ENCODE results near the gene ADAM19. TPM values are rescaled to one million over a fixed set of nuclear protein-coding genes. Genes with fewer than 3 reads are reported as not detected.

Gene ADAM19
- total and polyA plus RNA-seq, 9 donors: 11.0 to 27.7 (median 20.3) TPM

GRCh38 chr5:157563373-157563928 is 12.1 kb downstream of the ADAM19 start:
- Histone ChIP-seq H3K9me3 (replicated peaks; ENCODE audit: control insufficient read depth, low read depth, low read length) (no peaks in the 10 kb centered on the region), H3K36me3 (ENCODE audit: control insufficient read depth, insufficient read depth, low read length) (peaks cover 7% of the 10 kb centered on the region), H3K27ac (ENCODE audit: low read length) (peak overlapping the region; percentile 79), H3K27me3 (ENCODE audit: control insufficient read depth, insufficient read depth, low read length) (no peaks in the 10 kb centered on the region), H3K4me3 (ENCODE audit: low read length) (no peak overlapping the region), H3K4me1 (ENCODE audit: control insufficient read depth, insufficient read depth, low read length) (peaks cover 58% of the 10 kb centered on the region)
- 30% methylated on average over 8 of the region's 11 CpGs for WGBS (ENCODE audit: insufficient coverage)
- DNase-seq: no peak

- peaks cover 7% of the 10 kb centered on the region for H3K36me3 ChIP-seq (ENCODE audit: control insufficient read depth, insufficient read depth, low read length)
- H3K4me1 ChIP-seq (ENCODE audit: control insufficient read depth, insufficient read depth, low read length): peaks cover 67% of the 10 kb centered on the region
- WGBS (ENCODE audit: insufficient coverage): 16% methylated on average over 10 of the region's 10 CpGs
- peak overlapping the region; percentile 79 for H3K27ac ChIP-seq (ENCODE audit: low read length)
- H3K9me3 ChIP-seq (replicated peaks; ENCODE audit: control insufficient read depth, low read depth, low read length): no peaks in the 10 kb centered on the region
- no peaks in the 10 kb centered on the region for H3K27me3 ChIP-seq (ENCODE audit: control insufficient read depth, insufficient read depth, low read length)
- H3K4me3 ChIP-seq (ENCODE audit: low read length): no peak overlapping the region
- DNase-seq: peak; percentile 92
These were observed 13.4 kb downstream of the ADAM19 start for GRCh38 chr5:157562111-157562581.

DNA sequence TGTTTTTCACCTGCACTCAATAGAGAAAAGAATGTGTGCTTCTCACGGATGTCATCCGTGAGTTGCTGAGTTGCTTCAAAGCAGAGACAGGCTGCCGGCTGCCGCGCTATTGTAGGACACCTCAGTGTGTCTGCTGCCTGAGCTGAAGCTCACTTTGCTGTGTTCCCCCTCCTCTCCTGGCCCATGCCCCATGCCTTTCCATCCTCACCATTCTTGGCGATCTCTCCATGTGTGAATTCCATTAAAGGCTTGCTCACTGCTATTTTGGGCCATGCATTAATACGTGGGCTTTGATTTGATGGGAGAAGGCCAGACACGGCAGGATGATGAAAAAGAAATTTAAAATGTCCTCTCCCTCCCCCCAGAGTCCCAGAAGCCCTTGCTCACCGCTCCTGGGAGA is 14.5 kb downstream of the ADAM19 start:
- Histone ChIP-seq H3K27me3 (ENCODE audit: control insufficient read depth, insufficient read depth, low read length) (no peaks in the 10 kb centered on the region), H3K36me3 (ENCODE audit: control insufficient read depth, insufficient read depth, low read length) (peaks cover 2% of the 10 kb centered on the region), H3K27ac (ENCODE audit: low read length) (peak overlapping the region; percentile 79), H3K4me1 (ENCODE audit: control insufficient read depth, insufficient read depth, low read length) (peaks cover 69% of the 10 kb centered on the region), H3K4me3 (ENCODE audit: low read length) (no peak overlapping the region), H3K9me3 (replicated peaks; ENCODE audit: control insufficient read depth, low read depth, low read length) (no peaks in the 10 kb centered on the region)
- 37% methylated on average over 5 of the region's 9 CpGs for WGBS (ENCODE audit: insufficient coverage)
- peak; percentile 65 for DNase-seq

DNA sequence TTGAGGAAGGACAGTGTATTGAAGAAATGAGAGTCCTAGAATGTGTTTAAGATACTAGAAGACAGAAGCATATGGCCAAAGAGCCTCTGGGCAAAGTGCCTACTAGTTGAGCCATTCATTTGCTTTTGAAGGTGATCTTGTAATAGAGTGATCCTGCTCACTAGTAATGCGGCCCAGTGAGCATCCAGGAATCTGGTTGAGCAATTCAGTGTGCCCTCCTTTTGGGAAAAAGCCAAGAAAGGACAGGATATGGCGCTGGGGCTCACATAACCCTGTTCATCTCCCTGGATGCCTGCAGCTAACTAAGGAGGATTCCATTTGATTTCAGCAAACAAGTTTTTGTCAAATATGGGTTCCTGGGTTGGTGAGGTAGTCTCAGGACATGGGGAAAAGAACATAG is 16.3 kb downstream of the ADAM19 start:
- Histone ChIP-seq H3K4me3 (ENCODE audit: low read length) (no peak overlapping the region), H3K27ac (ENCODE audit: low read length) (no peak overlapping the region), H3K36me3 (ENCODE audit: control insufficient read depth, insufficient read depth, low read length) (peaks cover 2% of the 10 kb centered on the region), H3K27me3 (ENCODE audit: control insufficient read depth, insufficient read depth, low read length) (no peaks in the 10 kb centered on the region), H3K4me1 (ENCODE audit: control insufficient read depth, insufficient read depth, low read length) (peaks cover 72% of the 10 kb centered on the region), H3K9me3 (replicated peaks; ENCODE audit: control insufficient read depth, low read depth, low read length) (no peaks in the 10 kb centered on the region)
- DNase-seq: no peak
- WGBS (ENCODE audit: insufficient coverage): 86% methylated on average over 2 of the region's 2 CpGs

- peaks cover 2% of the 10 kb centered on the region for H3K36me3 ChIP-seq (ENCODE audit: control insufficient read depth, insufficient read depth, low read length)
- H3K9me3 ChIP-seq (replicated peaks; ENCODE audit: control insufficient read depth, low read depth, low read length): no peaks in the 10 kb centered on the region
- no CpG with 5 or more reads among the region's 2 CpGs for WGBS (ENCODE audit: insufficient coverage)
- DNase-seq: no peak
- no peak overlapping the region for H3K4me3 ChIP-seq (ENCODE audit: low read length)
- no peak overlapping the region for H3K27ac ChIP-seq (ENCODE audit: low read length)
- peaks cover 70% of the 10 kb centered on the region for H3K4me1 ChIP-seq (ENCODE audit: control insufficient read depth, insufficient read depth, low read length)
- no peaks in the 10 kb centered on the region for H3K27me3 ChIP-seq (ENCODE audit: control insufficient read depth, insufficient read depth, low read length)
These were observed 16.9 kb downstream of the ADAM19 start for GRCh38 chr5:157558681-157559080.

GRCh38 chr5:157558041-157558595 is 17.5 kb downstream of the ADAM19 start:
- WGBS (ENCODE audit: insufficient coverage): 40% methylated on average over 2 of the region's 4 CpGs
- Histone ChIP-seq H3K27ac (ENCODE audit: low read length) (peak overlapping the region; percentile 38), H3K27me3 (ENCODE audit: control insufficient read depth, insufficient read depth, low read length) (no peaks in the 10 kb centered on the region), H3K36me3 (ENCODE audit: control insufficient read depth, insufficient read depth, low read length) (peaks cover 2% of the 10 kb centered on the region), H3K9me3 (replicated peaks; ENCODE audit: control insufficient read depth, low read depth, low read length) (no peaks in the 10 kb centered on the region), H3K4me3 (ENCODE audit: low read length) (no peak overlapping the region), H3K4me1 (ENCODE audit: control insufficient read depth, insufficient read depth, low read length) (peaks cover 64% of the 10 kb centered on the region)
- DNase-seq: peak; percentile 81

DNA sequence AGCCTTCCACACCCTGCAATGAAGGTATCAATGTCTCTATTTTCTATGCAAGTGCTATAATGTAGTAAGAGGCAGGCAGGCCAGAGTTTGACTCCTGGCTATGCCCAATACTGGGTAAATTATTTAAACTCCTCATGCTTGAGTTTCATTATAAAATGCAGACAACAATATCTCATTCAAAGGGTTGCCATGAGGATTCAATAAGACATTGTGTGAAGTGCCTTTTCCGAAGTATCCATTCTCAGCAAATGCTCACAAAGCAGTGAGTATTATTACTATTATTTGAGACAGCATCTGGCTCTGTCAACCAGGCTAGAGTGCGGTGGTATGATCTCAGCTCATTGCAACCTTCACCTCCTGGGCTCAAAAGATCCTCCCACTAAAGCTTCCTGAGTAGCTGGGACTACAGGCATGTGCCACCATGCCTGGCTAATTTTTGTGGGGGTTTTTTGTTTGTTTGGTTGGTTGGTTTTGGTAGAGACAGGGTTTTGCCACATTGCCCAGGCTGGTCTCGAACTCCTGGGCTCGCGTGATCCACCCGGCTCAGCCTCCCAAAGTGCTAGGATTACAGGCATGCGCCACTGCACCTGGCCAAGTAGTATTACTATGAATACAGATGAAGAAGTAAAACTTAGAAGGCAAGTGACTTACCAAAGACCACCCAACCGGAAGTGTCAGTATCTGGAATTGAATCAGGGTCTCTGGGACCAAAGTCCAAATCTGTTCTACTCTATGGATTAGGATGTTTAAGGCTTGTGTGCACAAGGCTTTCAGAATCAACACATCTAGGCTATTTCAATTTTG is 18.8 kb downstream of the ADAM19 start:
- H3K36me3 ChIP-seq (ENCODE audit: control insufficient read depth, insufficient read depth, low read length): no peaks in the 10 kb centered on the region
- DNase-seq: no peak
- H3K9me3 ChIP-seq (replicated peaks; ENCODE audit: control insufficient read depth, low read depth, low read length): no peaks in the 10 kb centered on the region
- H3K4me1 ChIP-seq (ENCODE audit: control insufficient read depth, insufficient read depth, low read length): peaks cover 51% of the 10 kb centered on the region
- H3K27me3 ChIP-seq (ENCODE audit: control insufficient read depth, insufficient read depth, low read length): no peaks in the 10 kb centered on the region
- no peak overlapping the region for H3K27ac ChIP-seq (ENCODE audit: low read length)
- no peak overlapping the region for H3K4me3 ChIP-seq (ENCODE audit: low read length)
- WGBS (ENCODE audit: insufficient coverage): 73% methylated on average over 3 of the region's 8 CpGs

GRCh38 chr5:157555037-157555640 is 20.4 kb downstream of the ADAM19 start:
- Histone ChIP-seq H3K4me1 (ENCODE audit: control insufficient read depth, insufficient read depth, low read length) (peaks cover 36% of the 10 kb centered on the region), H3K9me3 (replicated peaks; ENCODE audit: control insufficient read depth, low read depth, low read length) (no peaks in the 10 kb centered on the region), H3K4me3 (ENCODE audit: low read length) (no peak overlapping the region), H3K27me3 (ENCODE audit: control insufficient read depth, insufficient read depth, low read length) (no peaks in the 10 kb centered on the region), H3K27ac (ENCODE audit: low read length) (peak overlapping the region; percentile 70), H3K36me3 (ENCODE audit: control insufficient read depth, insufficient read depth, low read length) (no peaks in the 10 kb centered on the region)
- DNase-seq: no peak
- WGBS (ENCODE audit: insufficient coverage): no CpG with 5 or more reads among the region's 4 CpGs

- peaks cover 32% of the 10 kb centered on the region for H3K4me1 ChIP-seq (ENCODE audit: control insufficient read depth, insufficient read depth, low read length)
- no peaks in the 10 kb centered on the region for H3K9me3 ChIP-seq (replicated peaks; ENCODE audit: control insufficient read depth, low read depth, low read length)
- no peak overlapping the region for H3K4me3 ChIP-seq (ENCODE audit: low read length)
These were observed 21.2 kb downstream of the ADAM19 start for GRCh38 chr5:157554179-157555036.

More at GRCh38 chr5:157554179-157555036, 21.2 kb downstream of the ADAM19 start:
- Histone ChIP-seq H3K36me3 (ENCODE audit: control insufficient read depth, insufficient read depth, low read length) (no peaks in the 10 kb centered on the region), H3K27ac (ENCODE audit: low read length) (peak overlapping the region; percentile 79), H3K27me3 (ENCODE audit: control insufficient read depth, insufficient read depth, low read length) (no peaks in the 10 kb centered on the region)
- 21% methylated on average over 5 of the region's 10 CpGs for WGBS (ENCODE audit: insufficient coverage)
- peak; percentile 70 for DNase-seq
